A549 (cell line): Measurements from ENCODE around the gene PRDM12. TPM values are rescaled to one million over a fixed set of nuclear protein-coding genes. Genes with fewer than 3 reads are reported as not detected.
A peak's percentile ranks its signal among the peaks of the same experiment; 100 is the strongest.

ENCODE experiments used
- ATAC-seq, 2 experiments: fragments of 200-7000 bp in 1 of 2; fragments of >200 bp in 1 of 2; cut with Nextera tagmentation in 1 of 2; cut with Tn5 transposase in 1 of 2; 3 replicates each; pipeline versions ENCODE4 v1.8.0 to v1.9.1; 2018 to 2020; ENCODE audit warnings: mild to moderate bottlenecking in 1 of 2, moderate library complexity in 1 of 2
- CTCF ChIA-PET: fragments of 300-600 bp; sonication (Branson Sonifier 250); formaldehyde crosslinking; extraction: SDS; loops from one replicate; lab custom pipeline; 2021; ENCODE audit warnings: antibody characterized with exemption, inconsistent platforms; lab: Yijun Ruan, JAX
- POLR2A ChIA-PET: fragments of 350-600 bp; formaldehyde crosslinking; extraction: SDS; loops from one replicate; lab custom pipeline; 2021; ENCODE audit warnings: antibody characterized with exemption, inconsistent platforms; lab: Yijun Ruan, JAX
- DNase-seq, 2 experiments: peaks; one replicate each; pipeline versions ENCODE4 v3.0.0 to v3.0.0-alpha.2; 2011 to 2016; ENCODE audit warnings: low read depth in 1 of 2, low spot score in 1 of 2
- FAIRE-seq: peaks from 2 replicates; lab custom pipeline; 2011; peaks lifted over from hg19 to GRCh38; lab: Jason Lieb, UNC
- H3K27ac ChIP-seq, 2 experiments: fragments of >200 bp; sonication (Bioruptor Twin); formaldehyde crosslinking; 3 replicates each; pipeline ENCODE4 v1.5.1; 2016 to 2017
- H3K4me1 ChIP-seq: fragments of >200 bp; sonication (Bioruptor Twin); formaldehyde crosslinking; 3 replicates; pipeline ENCODE4 v1.6.1; 2016
- H3K4me2 ChIP-seq: fragments of >200 bp; sonication (Bioruptor Twin); formaldehyde crosslinking; 3 replicates; pipeline ENCODE4 v1.6.1; 2016
- H3K4me3 ChIP-seq: fragments of >200 bp; sonication (Bioruptor Twin); formaldehyde crosslinking; 3 replicates; pipeline ENCODE4 v1.5.1; 2016
- H3K9me3 ChIP-seq: fragments of >200 bp; sonication (Bioruptor Twin); formaldehyde crosslinking; 3 replicates; pipeline ENCODE4 v1.6.1; 2016
- CEBPB ChIP-seq, 2 experiments: fragments of >200 bp in 1 of 2; sonication (Bioruptor Twin) in 1 of 2; formaldehyde crosslinking in 1 of 2; IDR thresholded peaks; 2 replicates each; pipeline ENCODE4 v1.6.1; 2012 to 2016
- CHD2 ChIP-seq: fragments of 150-350 bp; IDR thresholded peaks from 2 replicates; pipeline ENCODE4 v1.6.1; 2014; ENCODE audit warnings: low read length; ENCODE audit not compliant: partially characterized antibody
- CHD4 ChIP-seq: fragments of 200-600 bp; sonication (generic); IDR thresholded peaks from 2 replicates; pipeline ENCODE4 v1.6.1; 2016; ENCODE audit warnings: antibody characterized with exemption, mild to moderate bottlenecking, borderline replicate concordance
- CTCF ChIP-seq: fragments of >200 bp; sonication (Bioruptor Twin); formaldehyde crosslinking; IDR thresholded peaks from 3 replicates; pipeline ENCODE4 v1.5.1; 2016
- EHMT2 ChIP-seq: fragments of 200-600 bp; sonication (generic); IDR thresholded peaks from 2 replicates; pipeline ENCODE4 v1.6.1; 2016; ENCODE audit warnings: antibody characterized with exemption, low read depth, mild to moderate bottlenecking, moderate library complexity
- EP300 ChIP-seq, 2 experiments: fragments of >200 bp; sonication (Bioruptor Twin); formaldehyde crosslinking; IDR thresholded peaks; 2 replicates in 1 of 2; 3 replicates in 1 of 2; pipeline ENCODE4 v1.6.1; 2016 to 2017
- FOSB ChIP-seq: fragments of 250-450 bp; sonication (Bioruptor Pico); IDR thresholded peaks from 2 replicates; pipeline ENCODE4 v1.5.0; 2020; ENCODE audit warnings: mild to moderate bottlenecking, moderate library complexity
- GATA3 ChIP-seq: IDR thresholded peaks from 2 replicates; pipeline ENCODE4 v1.6.1; 2012; ENCODE audit warnings: borderline replicate concordance
- HOXA7 ChIP-seq: fragments of 250-450 bp; sonication (Bioruptor Pico); IDR thresholded peaks from 2 replicates; pipeline ENCODE4 v1.5.0; 2020; ENCODE audit warnings: mild to moderate bottlenecking, moderate library complexity
- KDM5A ChIP-seq: fragments of 200-600 bp; sonication (generic); IDR thresholded peaks from 2 replicates; pipeline ENCODE4 v1.6.1; 2016; ENCODE audit warnings: antibody characterized with exemption, mild to moderate bottlenecking
- MYC ChIP-seq: IDR thresholded peaks from 2 replicates; pipeline ENCODE4 v1.6.1; 2012; ENCODE audit warnings: mild to moderate bottlenecking, inconsistent platforms, low read length, improper control_type of control experiment, borderline replicate concordance
- NPAS2 ChIP-seq: fragments of 250-450 bp; sonication (Bioruptor Pico); IDR thresholded peaks from 2 replicates; pipeline ENCODE4 v1.8.0; 2022; ENCODE audit warnings: mild to moderate bottlenecking, moderate library complexity, borderline replicate concordance
- POLR2A ChIP-seq: IDR thresholded peaks from 2 replicates; pipeline ENCODE4 v1.6.1; 2012; ENCODE audit warnings: mild to moderate bottlenecking, low read length
- RARB ChIP-seq: fragments of 250-450 bp; sonication (Bioruptor Pico); IDR thresholded peaks from 2 replicates; pipeline ENCODE4 v1.8.0; 2021; ENCODE audit warnings: mild to moderate bottlenecking, moderate library complexity
- REST ChIP-seq: fragments of 200-600 bp; sonication (generic); IDR thresholded peaks from 2 replicates; pipeline ENCODE4 v1.6.1; 2016; ENCODE audit warnings: antibody characterized with exemption, mild to moderate bottlenecking, moderate library complexity
- RFX5 ChIP-seq: fragments of 450-650 bp; IDR thresholded peaks from 2 replicates; pipeline ENCODE4 v1.7.1; 2014; ENCODE audit warnings: antibody characterized with exemption, mild to moderate bottlenecking, moderate library complexity
- SMC3 ChIP-seq: fragments of >200 bp; sonication (Bioruptor Twin); formaldehyde crosslinking; IDR thresholded peaks from 3 replicates; pipeline ENCODE4 v1.6.1; 2018; ENCODE audit warnings: inconsistent platforms
- TP53 ChIP-seq: fragments of 250-450 bp; sonication (Bioruptor Pico); IDR thresholded peaks from 2 replicates; pipeline ENCODE4 v1.5.0; 2021; ENCODE audit warnings: mild to moderate bottlenecking, moderate library complexity
- USF2 ChIP-seq: fragments of 450-650 bp; IDR thresholded peaks from 2 replicates; pipeline ENCODE4 v1.6.1; 2014; ENCODE audit warnings: antibody characterized with exemption
- ZNF302 ChIP-seq: fragments of 250-450 bp; sonication (Bioruptor Pico); IDR thresholded peaks from 2 replicates; pipeline ENCODE4 v1.9.0; 2021; ENCODE audit warnings: inconsistent platforms, mild to moderate bottlenecking, moderate library complexity
- ZSCAN20 ChIP-seq: fragments of 250-450 bp; sonication (Bioruptor Pico); IDR thresholded peaks from 2 replicates; pipeline ENCODE4 v1.8.0; 2022; ENCODE audit warnings: mild to moderate bottlenecking, moderate library complexity
- WGBS: methylation state at CpG from one replicate; pipeline ENCODE4 v1.1.6; 2017; ENCODE audit errors: missing lambda C conversion rate; 5-methylcytosine and 5-hydroxymethylcytosine counted together
- polyA plus RNA-seq, 4 experiments: library from polyadenylated mRNA; depleted of rRNA in 3 of 4; stranded (reverse); fragments of >200 nt; fragmentation: RNase III in 1 of 4; extraction: RNeasy Plus Mini Kit Qiagen cat#74134 plus additional on column Dnase treatment in 1 of 4; gene quantifications; 2 replicates in 3 of 4; 3 replicates in 1 of 4; pipeline ENCODE4 v1.2.3, GENCODE V29; 2011 to 2017

The PRDM12 gene
- polyA plus RNA-seq, 2 of the 4 experiments (the other 2 are of a cell fraction): 0.09 to 0.17 TPM

GRCh38 chr9:130639124-130639765 is 25.1 kb upstream of the PRDM12 start:
- Histone ChIP-seq H3K4me2 (no peak overlapping the region), H3K4me1 (no peaks in the 10 kb centered on the region)
- CTCF ChIA-PET: no interaction called here
- TF ChIP-seq ZNF302 (CRISPR knock-in tag) (no peak), POLR2A (no peak), CHD2 (no peak), CTCF (no peak), REST (no peak), SMC3 (no peak), TP53 (CRISPR knock-in tag) (no peak), USF2 (no peak), CEBPB (IDR thresholded peaks at IDR 0.05) (no peak), KDM5A (no peak), RFX5 (no peak), FOSB (CRISPR knock-in tag) (no peak)
- TF ChIP-seq, all 56 proteins: peak for 0
- no peak overlapping the region for H3K4me3 ChIP-seq
- WGBS: 88% methylated on average over 20 of the region's 20 CpGs
- no peaks in the 10 kb centered on the region for H3K9me3 ChIP-seq
- FAIRE-seq: no peak
- no peak for ATAC-seq
- DNase-seq: no peak
- POLR2A ChIA-PET: no interaction called here
- no peak overlapping the region for H3K27ac ChIP-seq

GRCh38 chr9:130639866-130640555 is 24.4 kb upstream of the PRDM12 start:
- Histone ChIP-seq H3K27ac (no peak overlapping the region), H3K9me3 (no peaks in the 10 kb centered on the region), H3K4me2 (no peak overlapping the region), H3K4me1 (no peaks in the 10 kb centered on the region), H3K4me3 (no peak overlapping the region)
- ChIA-PET POLR2A (no interaction called here), CTCF (no interaction called here)
- FAIRE-seq (no peak), ATAC-seq (peak in 1 of 2 experiments; percentile 32; a peak in 2 of 6 replicates), DNase-seq (no peak)
- 95% methylated on average over 10 of the region's 17 CpGs for WGBS
- no peak for TF ChIP-seq FOSB (CRISPR knock-in tag)
- TF ChIP-seq GATA3: no peak
- no peak for TF ChIP-seq NPAS2
- TF ChIP-seq MYC: no peak
- TF ChIP-seq EP300 (IDR thresholded peaks at IDR 0.05): no peak
- no peak for TF ChIP-seq ZSCAN20 (CRISPR knock-in tag)
- no peak for TF ChIP-seq CHD4
- no peak for TF ChIP-seq EHMT2
- TF ChIP-seq HOXA7: no peak
- no peak for TF ChIP-seq TP53 (CRISPR knock-in tag)
- no peak for TF ChIP-seq RARB (CRISPR knock-in tag)
- TF ChIP-seq SMC3: no peak
